Left ventricle myocardium inferior (tissue), 1 donor: ENCODE results near the gene ASIC5. TPM values are rescaled to one million over a fixed set of nuclear protein-coding genes. Genes with fewer than 3 reads are reported as not detected.
"Not testable (repeated sequence)": the region's sequence is repeated elsewhere in the genome, so short reads cannot be mapped to it uniquely, and the experiment has no call there.

Experiments used
- DNase-seq: peaks from one replicate; pipeline ENCODE4 v3.0.0-alpha.2; 2020
- H3K27ac ChIP-seq: fragments of 200-600 bp; replicated peaks from 2 replicates; pipeline ENCODE4 v1.8.0; 2021
- H3K27me3 ChIP-seq: fragments of 200-600 bp; 2 replicates; pipeline ENCODE4 v1.8.0; 2021; ENCODE audit warnings: low read depth
- H3K36me3 ChIP-seq: fragments of 200-600 bp; 2 replicates; pipeline ENCODE4 v1.8.0; 2021
- H3K4me1 ChIP-seq: fragments of 200-600 bp; 2 replicates; pipeline ENCODE4 v1.8.0; 2021
- H3K4me3 ChIP-seq: fragments of 200-600 bp; 2 replicates; pipeline ENCODE4 v1.8.0; 2021; ENCODE audit warnings: mild to moderate bottlenecking, moderate library complexity
- H3K9me3 ChIP-seq: fragments of 200-600 bp; replicated peaks from 2 replicates; pipeline ENCODE4 v1.8.0; 2021
- intact Hi-C: fragments of 100-400 bp; cut with micrococcal nuclease; formaldehyde crosslinking; loops from one replicate; pipeline ENCODE4 v1.11.0; 2022
- total RNA-seq: library from RNA; stranded (reverse); fragmentation: NEBNext Ultra II Directional; extraction: Animal tissue kit (Norgen Biotek cat#: 25700); gene quantifications from one replicate; pipeline ENCODE4 v1.2.1, GENCODE V29; 2021
- TF ChIP-seq, protein P1 (sequence below): fragments of 200-600 bp; IDR thresholded peaks from 2 replicates; pipeline ENCODE4 v1.8.0; 2021; ENCODE audit warnings: antibody characterized with exemption, mild to moderate bottlenecking, borderline replicate concordance
- donor health status: DM: no; HTN: yes; CAD: no; lungs with severe emphysema.

Gene ASIC5
- total RNA-seq, 1 donor from 2014 or later: not detected

GRCh38 chr4:155802190-155802959 is 63.7 kb downstream of the ASIC5 start:
- no peaks in the 10 kb centered on the region for H3K4me1 ChIP-seq
- no peaks in the 10 kb centered on the region for H3K27me3 ChIP-seq
- H3K4me3 ChIP-seq: no peak overlapping the region
- peaks cover 89% of the 10 kb centered on the region for H3K36me3 ChIP-seq
- H3K9me3 ChIP-seq: no peaks in the 10 kb centered on the region
- no peak for DNase-seq
- intact Hi-C loops: no loop called here
- TF ChIP-seq, protein P1, sequence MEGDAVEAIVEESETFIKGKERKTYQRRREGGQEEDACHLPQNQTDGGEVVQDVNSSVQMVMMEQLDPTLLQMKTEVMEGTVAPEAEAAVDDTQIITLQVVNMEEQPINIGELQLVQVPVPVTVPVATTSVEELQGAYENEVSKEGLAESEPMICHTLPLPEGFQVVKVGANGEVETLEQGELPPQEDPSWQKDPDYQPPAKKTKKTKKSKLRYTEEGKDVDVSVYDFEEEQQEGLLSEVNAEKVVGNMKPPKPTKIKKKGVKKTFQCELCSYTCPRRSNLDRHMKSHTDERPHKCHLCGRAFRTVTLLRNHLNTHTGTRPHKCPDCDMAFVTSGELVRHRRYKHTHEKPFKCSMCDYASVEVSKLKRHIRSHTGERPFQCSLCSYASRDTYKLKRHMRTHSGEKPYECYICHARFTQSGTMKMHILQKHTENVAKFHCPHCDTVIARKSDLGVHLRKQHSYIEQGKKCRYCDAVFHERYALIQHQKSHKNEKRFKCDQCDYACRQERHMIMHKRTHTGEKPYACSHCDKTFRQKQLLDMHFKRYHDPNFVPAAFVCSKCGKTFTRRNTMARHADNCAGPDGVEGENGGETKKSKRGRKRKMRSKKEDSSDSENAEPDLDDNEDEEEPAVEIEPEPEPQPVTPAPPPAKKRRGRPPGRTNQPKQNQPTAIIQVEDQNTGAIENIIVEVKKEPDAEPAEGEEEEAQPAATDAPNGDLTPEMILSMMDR: no peak
- H3K27ac ChIP-seq: no peak overlapping the region

GRCh38 chr4:155800685-155801343 is 65.3 kb downstream of the ASIC5 start:
- no peak for DNase-seq
- Histone ChIP-seq H3K27ac (no peak overlapping the region), H3K36me3 (peaks cover 89% of the 10 kb centered on the region), H3K4me3 (no peak overlapping the region), H3K9me3 (no peaks in the 10 kb centered on the region), H3K4me1 (no peaks in the 10 kb centered on the region), H3K27me3 (no peaks in the 10 kb centered on the region)
- intact Hi-C loops: no loop called here
- TF ChIP-seq, protein P1: no peak

- H3K27me3 ChIP-seq: no peaks in the 10 kb centered on the region
- no peak for DNase-seq
- no peak overlapping the region for H3K4me3 ChIP-seq
- H3K36me3 ChIP-seq: peaks cover 79% of the 10 kb centered on the region
- no peaks in the 10 kb centered on the region for H3K9me3 ChIP-seq
- no peaks in the 10 kb centered on the region for H3K4me1 ChIP-seq
- no peak overlapping the region for H3K27ac ChIP-seq
- TF ChIP-seq, protein P1: no peak
- intact Hi-C loops: no loop called here
Measured at GRCh38 chr4:155799794-155800123, 66.3 kb downstream of the ASIC5 start.

DNA sequence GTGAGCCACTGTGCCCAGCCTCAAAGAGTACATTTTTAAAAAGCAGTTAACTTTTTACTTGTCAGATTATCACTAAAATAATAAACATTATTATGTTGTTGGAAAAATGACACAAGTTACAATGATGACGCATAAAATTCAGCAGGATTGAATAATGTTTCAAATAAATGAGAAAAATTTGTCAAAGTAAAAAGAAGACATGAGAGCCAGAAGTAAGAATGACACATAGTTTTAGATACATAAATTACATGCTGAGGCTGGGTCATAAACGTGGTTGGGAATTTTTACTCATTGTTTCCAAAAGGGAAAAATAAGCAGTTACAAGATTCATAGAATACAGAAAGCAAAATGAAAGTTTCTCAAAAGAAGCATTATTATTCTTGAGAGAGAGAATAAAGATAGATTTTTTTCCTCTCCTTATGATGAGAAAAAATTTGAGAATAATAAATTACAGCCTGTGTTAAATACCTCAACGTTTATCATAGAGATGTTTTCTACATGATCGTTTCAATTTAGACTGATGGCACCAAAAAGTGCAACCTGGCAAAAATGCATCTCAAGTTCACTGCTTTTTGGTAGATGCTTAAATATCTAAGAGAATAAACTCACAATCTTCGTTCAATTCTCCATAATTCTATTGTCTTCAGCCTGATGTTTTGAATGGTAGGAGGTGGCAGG is 66.8 kb downstream of the ASIC5 start:
- H3K4me1 ChIP-seq: no peaks in the 10 kb centered on the region
- no peaks in the 10 kb centered on the region for H3K27me3 ChIP-seq
- intact Hi-C loops: no loop called here
- no peak overlapping the region for H3K4me3 ChIP-seq
- no peak overlapping the region for H3K27ac ChIP-seq
- no peaks in the 10 kb centered on the region for H3K9me3 ChIP-seq
- H3K36me3 ChIP-seq: peaks cover 77% of the 10 kb centered on the region
- no peak for DNase-seq
- TF ChIP-seq, protein P1: no peak

DNA sequence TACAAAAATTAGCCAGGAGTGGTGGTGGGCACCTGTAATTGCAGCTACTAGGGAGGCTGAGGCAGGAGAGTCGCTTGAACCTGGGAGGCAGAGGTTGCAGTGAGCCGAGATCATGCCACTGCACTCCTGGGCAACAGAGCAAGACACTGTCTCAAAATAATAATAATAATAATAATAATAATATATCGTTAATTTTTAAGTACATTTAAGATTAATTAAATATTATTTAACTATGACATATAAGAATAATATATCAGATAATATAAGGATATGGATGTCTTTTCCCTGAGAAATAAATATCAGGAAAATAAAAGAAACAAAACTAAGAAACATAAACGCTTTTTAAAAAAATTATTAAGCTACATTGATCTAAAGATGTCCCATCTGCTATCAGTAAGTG is 68.5 kb downstream of the ASIC5 start:
- H3K4me1 ChIP-seq, H3K27me3 ChIP-seq, intact Hi-C loops, H3K4me3 ChIP-seq, DNase-seq, H3K27ac ChIP-seq, H3K9me3 ChIP-seq: not testable (repeated sequence)
- H3K36me3 ChIP-seq: peaks cover 75% of the 10 kb centered on the region

DNA sequence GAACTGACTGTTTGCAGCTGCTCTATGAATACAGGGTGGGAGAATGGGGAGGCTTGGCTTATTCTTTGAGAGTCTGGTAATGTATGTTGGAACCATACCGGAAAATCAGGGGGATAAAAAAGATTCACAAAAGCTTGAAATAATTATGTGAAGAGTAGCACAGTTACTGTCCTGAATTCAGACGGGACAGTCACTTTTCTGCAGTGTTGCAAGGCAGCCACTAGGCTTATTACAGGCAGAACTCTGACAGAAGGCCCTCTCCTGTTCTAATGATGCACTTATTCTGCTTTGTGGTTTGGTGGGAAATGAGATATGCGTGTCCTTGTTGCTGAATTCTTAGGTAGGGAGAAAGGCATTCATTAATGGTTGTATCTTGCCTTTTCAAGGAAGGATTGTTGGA is 70.1 kb downstream of the ASIC5 start:
- Histone ChIP-seq H3K4me3 (no peak overlapping the region), H3K36me3 (peaks cover 65% of the 10 kb centered on the region)

More for the DNA sequence above, 70.1 kb downstream of the ASIC5 start:
- Histone ChIP-seq H3K9me3 (no peaks in the 10 kb centered on the region), H3K27ac (no peak overlapping the region), H3K4me1 (no peaks in the 10 kb centered on the region), H3K27me3 (no peaks in the 10 kb centered on the region)
- intact Hi-C loops: no loop called here
- TF ChIP-seq, protein P1: peak; percentile 42
- no peak for DNase-seq
